ENCODE measurements around the gene C12orf57. TPM values are rescaled to one million over a fixed set of nuclear protein-coding genes. Genes with fewer than 3 reads are reported as not detected.
A peak's percentile ranks its signal among the peaks of the same experiment; 100 is the strongest.

The C12orf57 gene
- total and polyA plus RNA-seq, 10 of the 15 experiments (the other 5 are each of a cell fraction or from before 2014, with no cell fraction given): 64.5 to 377 (median 211) TPM

- peak overlapping the region; percentile 99 for H3K9ac ChIP-seq (ENCODE audit: control insufficient read depth, insufficient read depth, low read length)
- peaks cover 95% of the 10 kb centered on the region for H3K79me2 ChIP-seq (ENCODE audit: control insufficient read depth, insufficient read depth, low read length)
- intact Hi-C loops (cut with micrococcal nuclease; ENCODE audit: unreplicated experiment) (loop anchor here (1.0 kb wide), 1 partner anchor 8 kb away; no protein-coding TSS in a partner anchor), in situ Hi-C loops (cut with MboI) (loop anchor here (25.0 kb wide), 1 partner anchor 1684 kb away; no protein-coding TSS in a partner anchor)
- 2% methylated on average over 24 of the region's 24 CpGs for WGBS (ENCODE audit: insufficient coverage, insufficient replicate concordance, low lambda C conversion rate, missing lambda C conversion rate)
- ChIA-PET RAD21 (ENCODE audit: unreplicated experiment) (interaction anchor here (1.0 to 13.5 kb wide), 7 partner anchors 7 to 159 kb away, joined by 3 to 426 read pairs (median 11); partner anchors contain the start of genes C12orf57, C1RL and RNU7-1), POLR2A (interaction anchor here (0.7 to 17.8 kb wide), 5 partner anchors 7 to 154 kb away, joined by 3 to 524 read pairs (median 10); partner anchors contain the start of genes C12orf57, PTPN6 and RNU7-1), CTCF (interaction anchor here (1.0 to 13.2 kb wide), 8 partner anchors 6 to 159 kb away, joined by 4 to 645 read pairs (median 4); partner anchors contain the start of genes C12orf57, PTPN6 and RNU7-1), SMC1A (ENCODE audit: uncharacterized antibody, unreplicated experiment) (interaction anchor here (1.1 to 13.2 kb wide), 4 partner anchors 6 to 11 kb away, joined by 3 to 395 read pairs (median 200); partner anchors contain the start of genes C12orf57, PTPN6 and RNU7-1)
- no TSS peak for BruUV-seq (replicated peaks)
- no peaks in the 10 kb centered on the region for H3K27me3 ChIP-seq (replicated peaks in 1 of 2; ENCODE audit: control insufficient read depth in 2 of 2, insufficient read depth in 2 of 2, low read length in 1 of 2)
- peak; percentile 95 for DNase-seq (ENCODE audit: low read depth, low spot score)
- peak overlapping the region; percentile 99 for H3K4me2 ChIP-seq (ENCODE audit: control insufficient read depth, insufficient read depth)
- H3K36me3 ChIP-seq (ENCODE audit: control insufficient read depth in 2 of 2, insufficient read depth in 2 of 2, low read length in 1 of 2): peaks cover 6 to 34% of the 10 kb centered on the region in 2 experiments
- no peaks in the 10 kb centered on the region for H4K20me1 ChIP-seq (ENCODE audit: control insufficient read depth, insufficient read depth)
- peak; percentile 51 for ATAC-seq
- no peak overlapping the region for H2AFZ ChIP-seq (ENCODE audit: control insufficient read depth, low read depth, low read length)
- peak overlapping the region; percentile 99 for H3K27ac ChIP-seq (ENCODE audit: control insufficient read depth, insufficient read depth)
- peak; percentile 95 for FAIRE-seq
- peak overlapping the region; percentile 95 for H3K4me3 ChIP-seq
- H3K9me3 ChIP-seq (replicated peaks; ENCODE audit: control insufficient read depth, insufficient read depth, low read length): no peaks in the 10 kb centered on the region
- H3K4me1 ChIP-seq (ENCODE audit: control insufficient read depth, insufficient read depth, low read length): peaks cover 76% of the 10 kb centered on the region
- TF ChIP-seq BCL11A (IDR thresholded peaks at IDR 0.05; ENCODE audit: low read depth, low read length) (peak; percentile 45), CBFB (IDR thresholded peaks at IDR 0.05; ENCODE audit: low read depth) (peak; percentile 90), CUX1 (IDR thresholded peaks at IDR 0.05; ENCODE audit: insufficient replicate concordance, low read depth, low read length) (peak; percentile 78), NBN (IDR thresholded peaks at IDR 0.05) (peak; percentile 96), MEF2B (IDR thresholded peaks at IDR 0.05; ENCODE audit: partially characterized antibody, poor library complexity, severe bottlenecking) (peak; percentile 93), PAX5 (IDR thresholded peaks at IDR 0.05; ENCODE audit: borderline replicate concordance, low read depth, low read length) (peak; percentile 65), HSF1 (IDR thresholded peaks at IDR 0.05; ENCODE audit: low read depth, low read length) (no peak), SIX5 (IDR thresholded peaks at IDR 0.05; ENCODE audit: low read depth, low read length, severe bottlenecking) (no peak), MEF2A (IDR thresholded peaks at IDR 0.05; ENCODE audit: insufficient read depth, low read depth, low read length) (0 out of 2 replicates have a peak, but pooled peaks have one; percentile 44), IRF4 (IDR thresholded peaks at IDR 0.05; ENCODE audit: low read depth, low read length) (peak; percentile 57; the same call in 1 of the 2 replicates)
These were observed 9.9 kb downstream of the C12orf57 start for GRCh38 chr12:6953442-6954315.

Measured in GM12878 (cell line).